OCI-LY3 (cell line): ENCODE data around the gene NIPSNAP2.
"Not testable (repeated sequence)": the region's sequence is repeated elsewhere in the genome, so short reads cannot be mapped to it uniquely, and the experiment has no call there.

Experiments used
- H2AFZ ChIP-seq: fragments of 200-600, 300-600 bp; shearing (Covaris generic); 2 replicates; pipeline ENCODE4 v1.6.0; 2014; ENCODE audit warnings: antibody characterized with exemption, low read depth, low read length
- H3K27ac ChIP-seq: fragments of 200-600, 300-600 bp; sonication (generic); 2 replicates; pipeline ENCODE4 v1.5.1; 2014; ENCODE audit warnings: mild to moderate bottlenecking, low read length, moderate library complexity, mixed read lengths
- H3K27me3 ChIP-seq: fragments of 200-600, 300-600 bp; sonication (generic); 2 replicates; pipeline ENCODE4 v1.6.1; 2014; ENCODE audit warnings: low read depth, low read length, mixed read lengths
- H3K36me3 ChIP-seq: fragments of 200-600, 300-600 bp; sonication (generic); replicated peaks from 2 replicates; pipeline ENCODE3; 2014; ENCODE audit warnings: low read depth, low read length, mixed read lengths
- H3K4me1 ChIP-seq: fragments of 300-600, 200-600 bp; sonication (generic); 2 replicates; pipeline ENCODE4 v1.6.1; 2014; ENCODE audit warnings: low read length, mixed read lengths
- H3K4me2 ChIP-seq: fragments of 200-600, 300-600 bp; sonication (generic); 2 replicates; pipeline ENCODE4 v1.6.1; 2014; ENCODE audit warnings: low read length, mixed read lengths
- H3K4me3 ChIP-seq: fragments of 300-600, 200-600 bp; sonication (generic); 2 replicates; pipeline ENCODE4 v1.5.1; 2014; ENCODE audit warnings: antibody characterized with exemption, mild to moderate bottlenecking, low read length, moderate library complexity
- H3K79me2 ChIP-seq: fragments of 300-600, 200-600 bp; shearing (Covaris generic); 2 replicates; pipeline ENCODE4 v1.6.1; 2014; ENCODE audit warnings: mild to moderate bottlenecking, low read length, mixed read lengths
- H3K9ac ChIP-seq: fragments of 300-600, 200-600 bp; shearing (Covaris generic); 2 replicates; pipeline ENCODE4 v1.6.0; 2014; ENCODE audit warnings: mild to moderate bottlenecking, low read length, moderate library complexity
- H3K9me3 ChIP-seq: fragments of 200-600, 300-600 bp; shearing (Covaris generic); 2 replicates; pipeline ENCODE4 v1.6.1; 2014; ENCODE audit warnings: low read length, mixed read lengths; ENCODE audit not compliant: insufficient read depth
- H4K20me1 ChIP-seq: fragments of 200-600, 300-600 bp; sonication (generic); 2 replicates; pipeline ENCODE4 v1.6.1; 2016; ENCODE audit warnings: low read length, mixed read lengths; ENCODE audit not compliant: insufficient read depth
- CTCF ChIP-seq: fragments of 200-600, 300-600 bp; sonication (generic); IDR thresholded peaks from 2 replicates; pipeline ENCODE4 v1.5.1; 2014; ENCODE audit warnings: antibody characterized with exemption, low read length, low read depth
- EZH2phosphoT487 ChIP-seq: fragments of 200-600 bp; shearing (Covaris generic); IDR thresholded peaks from 2 replicates; pipeline ENCODE4 v1.6.1; 2018; ENCODE audit warnings: antibody characterized with exemption, mixed run types, low read depth

NIPSNAP2 gene

GRCh38 chr7:55931421-55932151 lies 32.8 kb upstream of the NIPSNAP2 start:
- Histone ChIP-seq H3K36me3 (no peaks in the 10 kb centered on the region), H3K4me1 (no peaks in the 10 kb centered on the region), H3K9me3 (no peaks in the 10 kb centered on the region; the same call in 1 of the 2 replicates), H3K4me2 (no peak overlapping the region), H3K9ac (no peak overlapping the region), H3K27me3 (no peaks in the 10 kb centered on the region), H3K79me2 (no peaks in the 10 kb centered on the region), H3K4me3 (no peak overlapping the region), H3K27ac (no peak overlapping the region), H4K20me1 (no peaks in the 10 kb centered on the region), H2AFZ (no peak overlapping the region)
- TF ChIP-seq CTCF (no peak), EZH2phosphoT487 (no peak)

- Histone ChIP-seq H3K4me2 (no peak overlapping the region), H4K20me1 (no peaks in the 10 kb centered on the region), H3K36me3 (peaks cover 7% of the 10 kb centered on the region), H3K4me3 (no peak overlapping the region), H3K4me1 (no peaks in the 10 kb centered on the region), H3K9me3 (peaks cover 12% of the 10 kb centered on the region; the same call in 1 of the 2 replicates), H3K27me3 (no peaks in the 10 kb centered on the region), H3K9ac (no peak overlapping the region), H3K79me2 (no peaks in the 10 kb centered on the region), H2AFZ (no peak overlapping the region), H3K27ac (no peak overlapping the region)
- no peak for TF ChIP-seq EZH2phosphoT487
- no peak for TF ChIP-seq CTCF
Observed at GRCh38 chr7:55939514-55940123, 24.8 kb upstream of the NIPSNAP2 start.

- Histone ChIP-seq H4K20me1 (no peaks in the 10 kb centered on the region), H3K9ac (no peak overlapping the region), H3K27me3 (no peaks in the 10 kb centered on the region), H3K4me3 (no peak overlapping the region), H3K36me3 (no peaks in the 10 kb centered on the region), H3K79me2 (peaks cover under 1% of the 10 kb centered on the region; the same call in 1 of the 2 replicates), H3K4me2 (no peak overlapping the region), H3K27ac (no peak overlapping the region), H3K9me3 (peaks cover 6% of the 10 kb centered on the region; the same call in 1 of the 2 replicates), H3K4me1 (no peaks in the 10 kb centered on the region), H2AFZ (no peak overlapping the region)
- TF ChIP-seq EZH2phosphoT487 (no peak), CTCF (no peak)
Observed at GRCh38 chr7:55946545-55946944, 17.8 kb upstream of the NIPSNAP2 start.

GRCh38 chr7:55951637-55952351 lies 12.6 kb upstream of the NIPSNAP2 start, which contains the start of gene MRPS17:
Gene MRPS17 (plus strand): TSS chr7:55951877. CDS start chr7:55953196, 1,319 bp downstream.
- H3K27me3 ChIP-seq, result no peaks in the 10 kb centered on the region
- H3K4me3 ChIP-seq, result peak within 1 kb of the TSS; percentile 100
- peaks cover 11% of the 10 kb centered on the region for H3K36me3 ChIP-seq
- peak within 1 kb of the TSS; percentile 89 for H3K9ac ChIP-seq
- H3K27ac ChIP-seq, result peak within 1 kb of the TSS; percentile 29; the same call in 1 of the 2 replicates
- peaks cover 26% of the 10 kb centered on the region for H3K79me2 ChIP-seq
- TF ChIP-seq CTCF, result no peak
- TF ChIP-seq EZH2phosphoT487, result no peak
- H2AFZ ChIP-seq, result peak within 1 kb of the TSS; percentile 81
- no peaks in the 10 kb centered on the region for H3K9me3 ChIP-seq
- H3K4me1 ChIP-seq, result no peaks in the 10 kb centered on the region
- peak within 1 kb of the TSS; percentile 73 for H3K4me2 ChIP-seq
- no peaks in the 10 kb centered on the region for H4K20me1 ChIP-seq

GRCh38 chr7:55952352-55952671 lies 12.1 kb upstream of the NIPSNAP2 start:
- Histone ChIP-seq H3K27ac (peak overlapping the region; percentile 29; the same call in 1 of the 2 replicates), H3K4me3 (peak overlapping the region; percentile 100), H3K36me3 (peaks cover 12% of the 10 kb centered on the region), H3K9ac (peak overlapping the region; percentile 89), H3K4me2 (peak overlapping the region; percentile 73), H3K79me2 (peaks cover 26% of the 10 kb centered on the region)
- not testable (repeated sequence) for H4K20me1 ChIP-seq, H2AFZ ChIP-seq, H3K4me1 ChIP-seq, H3K27me3 ChIP-seq, H3K9me3 ChIP-seq
